AML-193 (cell line): ENCODE measurements around the gene PTPRR.

ENCODE experiments used
- DNase-seq, 2 experiments: peaks; one replicate each; lab custom pipeline; 2025; lab: John Stamatoyannopoulos, UW

Gene PTPRR

GRCh38 chr12:70910666-70911065 is 9.9 kb downstream of the PTPRR start:
- DNase-seq, result no peak

GRCh38 chr12:70908978-70909377 is 11.6 kb downstream of the PTPRR start:
- DNase-seq, result no peak

- DNase-seq, result no peak
Measured at GRCh38 chr12:70907412-70907811, 13.1 kb downstream of the PTPRR start.

- DNase-seq, result no peak
Measured at GRCh38 chr12:70895956-70896355, 24.6 kb downstream of the PTPRR start.

- no peak for DNase-seq
Measured at GRCh38 chr12:70892593-70892992, 27.9 kb downstream of the PTPRR start.

- no peak for DNase-seq
Measured at GRCh38 chr12:70890895-70891832, 29.4 kb downstream of the PTPRR start.

- no peak for DNase-seq
Measured at GRCh38 chr12:70885956-70886355, 34.6 kb downstream of the PTPRR start.

- no peak for DNase-seq
Measured at GRCh38 chr12:70883855-70884254, 36.7 kb downstream of the PTPRR start.

GRCh38 chr12:70880744-70881143 is 39.8 kb downstream of the PTPRR start:
- DNase-seq, result no peak

GRCh38 chr12:70876952-70877351 is 43.6 kb downstream of the PTPRR start:
- no peak for DNase-seq

- no peak for DNase-seq
Measured at GRCh38 chr12:70875628-70876027, 44.9 kb downstream of the PTPRR start.

- DNase-seq, result no peak
Measured at GRCh38 chr12:70854881-70855568, 65.5 kb downstream of the PTPRR start.

GRCh38 chr12:70854138-70854537 is 66.4 kb downstream of the PTPRR start:
- DNase-seq, result no peak

GRCh38 chr12:70853326-70853725 is 67.2 kb downstream of the PTPRR start:
- DNase-seq, result peak; percentile 42 to 49

GRCh38 chr12:70852416-70853150 is 68.0 kb downstream of the PTPRR start:
- no peak for DNase-seq

GRCh38 chr12:70849265-70849960 is 71.1 kb downstream of the PTPRR start:
- DNase-seq, result peak; percentile 11 to 30

GRCh38 chr12:70847871-70848270 is 72.7 kb downstream of the PTPRR start:
- DNase-seq, result no peak

- DNase-seq, result no peak
Measured at GRCh38 chr12:70845268-70845667, 75.3 kb downstream of the PTPRR start.

GRCh38 chr12:70843363-70843762 is 77.2 kb downstream of the PTPRR start:
- DNase-seq, result no peak

- no peak for DNase-seq
Measured at GRCh38 chr12:70842942-70843341, 77.6 kb downstream of the PTPRR start.

GRCh38 chr12:70842136-70842535 is 78.4 kb downstream of the PTPRR start:
- DNase-seq, result no peak
